Heart right ventricle (tissue), 16 donors: ENCODE results near the gene LAMTOR1. TPM values are rescaled to one million over a fixed set of nuclear protein-coding genes. Genes with fewer than 3 reads are reported as not detected.

Source experiments
- ATAC-seq, 8 donors: fragments of 200-7000 bp; cut with Tn5 transposase; one replicate each; pipeline ENCODE4 v1.9.1; 2020; ENCODE audit warnings: mild to moderate bottlenecking in 8 of 8, moderate library complexity in 8 of 8, moderate number of reproducible peaks in 1 of 8
- DNase-seq, 2 donors: peaks; one replicate each; pipeline ENCODE4 v3.0.0-alpha.2; 2020
- H3K27ac ChIP-seq, 10 donors: fragments of 200-600 bp; sonication (generic) in 2 of 10; one replicate each; pipeline versions ENCODE4 v1.5.0 to v1.8.0; 2020 to 2022; ENCODE audit warnings: mild to moderate bottlenecking in 3 of 10
- H3K27me3 ChIP-seq, 7 donors: fragments of 200-600 bp; one replicate each; pipeline ENCODE4 v1.8.0; 2021 to 2022; ENCODE audit warnings: mild to moderate bottlenecking in 2 of 7
- H3K36me3 ChIP-seq, 9 donors: fragments of 200-600 bp; sonication (generic) in 1 of 9; one replicate each; pipeline versions ENCODE4 v1.5.0 to v1.8.0; 2020 to 2022; ENCODE audit warnings: mild to moderate bottlenecking in 2 of 9
- H3K4me1 ChIP-seq, 9 donors: fragments of 200-600 bp; sonication (generic) in 1 of 9; one replicate each; pipeline versions ENCODE4 v1.5.0 to v1.8.0; 2020 to 2022; ENCODE audit warnings: mild to moderate bottlenecking in 4 of 9
- H3K4me3 ChIP-seq, 10 donors: fragments of 200-600 bp; sonication (generic) in 2 of 10; one replicate each; pipeline versions ENCODE4 v1.5.0 to v1.8.0; 2020 to 2022; ENCODE audit warnings: mild to moderate bottlenecking in 7 of 10, moderate library complexity in 2 of 10
- H3K9me3 ChIP-seq, 11 donors: fragments of 200-600 bp in 10 of 11; sonication (generic) in 2 of 11; one replicate each; pipeline versions ENCODE4 v1.5.0 to v1.8.0; 2013 to 2022; ENCODE audit warnings: mild to moderate bottlenecking in 2 of 11, control low read depth in 1 of 11, moderate library complexity in 1 of 11
- WGBS, 2 donors: extraction: QIAGEN DNeasy Blood & Tissue Kit; methylation state at CpG; one replicate each; pipeline ENCODE4 v1.1.7; 2013; ENCODE audit warnings: inconsistent platforms in 1 of 2; 5-methylcytosine and 5-hydroxymethylcytosine counted together
- intact Hi-C, 10 donors: fragments of 100-400 bp; cut with DNase I; formaldehyde crosslinking; loops; one replicate each; pipeline versions ENCODE4 v1.11.1 to v1.14.2; 2022
- microRNA-seq, 2 donors: library from miRNA; unstranded; fragments of <30 nt; microRNA quantifications; one replicate each; pipeline ENCODE4 v1.2.0, GENCODE V29; 2021
- polyA plus RNA-seq, 2 donors: library from polyadenylated mRNA; stranded (reverse); fragments of 200-250 nt; gene quantifications; one replicate each; pipeline ENCODE4 v1.2.3, GENCODE V29; 2013
- total RNA-seq, 10 donors: library from RNA; stranded (reverse); fragmentation: NEBNext Ultra II Directional in 3 of 10; extraction: Animal tissue kit (Norgen Biotek cat#: 25700) in 3 of 10; gene quantifications; one replicate each; pipeline versions ENCODE4 v1.2.1 to v1.2.4, GENCODE V29; 2021 to 2023
- TF ChIP-seq, protein P1 (sequence below), 9 donors: fragments of 200-600 bp; sonication (generic) in 2 of 9; IDR thresholded peaks; one replicate each; pipeline versions ENCODE4 v1.5.0 to v1.8.0; 2021 to 2022; ENCODE audit warnings: antibody characterized with exemption in 9 of 9, mild to moderate bottlenecking in 5 of 9, moderate library complexity in 1 of 9
- donor health status: Arrhythmogenic right ventricular cardiomyopathy.
- donor health status: ischemic (EF 13 %, LVEDD 7.1; RV severe dilation, severe dysfunction).
- donor health status: healthy with polysubstance abuse.
- donor health status: DM: no; HTN: yes; CAD: no.
- donor health status: DM: no; HTN: no; CAD: no.
- donor health status: ischemic (EF 25% LVEDD 6.9; RV normal size, moderate dysfunction).
- donor health status: ischemic (EF 25% LVEDD 5.7; RV mildly dilated, moderate dysfunction).
- donor health status: healthy.
- donor health status: DM: yes; HTN: yes; CAD: no.
- donor health status: Ischemic cardiomyopathy.
- donor health status: ischemic (EF 35%, LVEDD 5.7; RV mildly dilated, moderate dysfunction).
- donor health status: nonischemic (EF 11% LVEDD 7.7; RV severe dilation, severe dysfunction).
- donor health status: DM: yes; HTN: yes; CAD: no.
- donor health status: PGD.
- donor health status: ischemic (EF 29% LVEDD 5.4; RV normal size, mild dysfunction).
- donor health status: nonischemic (EF 23%, LVEDD 6.1; RV moderate dilation, normal function).

The LAMTOR1 gene
- total and polyA plus RNA-seq, 12 donors, result 58.3 to 158 (median 81.8) TPM

DNA sequence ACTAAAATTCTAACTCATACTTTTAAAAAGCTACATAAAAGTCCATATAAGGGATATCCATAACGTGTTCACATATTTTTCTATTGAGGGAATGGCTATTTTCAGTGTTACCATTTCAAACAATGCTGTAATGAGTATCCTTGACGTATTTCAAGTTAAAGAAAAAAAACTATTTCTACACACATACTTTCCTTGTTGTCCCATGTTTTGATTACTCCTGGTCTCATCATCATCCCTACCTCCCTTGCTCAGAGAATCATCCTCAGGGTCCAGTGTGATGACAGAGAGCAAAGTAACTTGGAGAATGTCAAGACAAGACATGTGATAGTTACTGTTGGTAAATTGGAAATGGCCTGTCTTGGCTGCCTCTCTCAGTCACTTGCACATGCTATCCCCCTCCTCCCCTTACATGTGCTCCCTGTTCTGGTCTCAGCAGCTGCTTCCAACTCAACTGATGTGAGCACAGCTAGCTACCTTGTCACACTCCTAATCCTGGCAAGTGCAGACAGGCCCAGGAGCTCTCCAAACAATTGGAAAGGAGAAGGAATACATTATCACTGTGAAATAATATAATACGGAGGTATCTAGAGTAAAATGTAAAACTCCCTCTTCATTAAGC, 44.6 kb downstream of the LAMTOR1 start:
- H3K36me3 ChIP-seq, result peaks cover 0 to 44% (median 0%) of the 10 kb centered on the region in 9 donors
- peaks cover 0 to 12% (median 4%) of the 10 kb centered on the region in 9 donors for H3K4me1 ChIP-seq
- H3K27me3 ChIP-seq, result no peaks in the 10 kb centered on the region
- 64% methylated on average over 3 of the region's 3 CpGs for WGBS, 2 donors
- DNase-seq, result no peak
- ATAC-seq, result peak in 1 of 8 donors; percentile 67
- H3K27ac ChIP-seq, result no peak overlapping the region
- TF ChIP-seq, protein P1, sequence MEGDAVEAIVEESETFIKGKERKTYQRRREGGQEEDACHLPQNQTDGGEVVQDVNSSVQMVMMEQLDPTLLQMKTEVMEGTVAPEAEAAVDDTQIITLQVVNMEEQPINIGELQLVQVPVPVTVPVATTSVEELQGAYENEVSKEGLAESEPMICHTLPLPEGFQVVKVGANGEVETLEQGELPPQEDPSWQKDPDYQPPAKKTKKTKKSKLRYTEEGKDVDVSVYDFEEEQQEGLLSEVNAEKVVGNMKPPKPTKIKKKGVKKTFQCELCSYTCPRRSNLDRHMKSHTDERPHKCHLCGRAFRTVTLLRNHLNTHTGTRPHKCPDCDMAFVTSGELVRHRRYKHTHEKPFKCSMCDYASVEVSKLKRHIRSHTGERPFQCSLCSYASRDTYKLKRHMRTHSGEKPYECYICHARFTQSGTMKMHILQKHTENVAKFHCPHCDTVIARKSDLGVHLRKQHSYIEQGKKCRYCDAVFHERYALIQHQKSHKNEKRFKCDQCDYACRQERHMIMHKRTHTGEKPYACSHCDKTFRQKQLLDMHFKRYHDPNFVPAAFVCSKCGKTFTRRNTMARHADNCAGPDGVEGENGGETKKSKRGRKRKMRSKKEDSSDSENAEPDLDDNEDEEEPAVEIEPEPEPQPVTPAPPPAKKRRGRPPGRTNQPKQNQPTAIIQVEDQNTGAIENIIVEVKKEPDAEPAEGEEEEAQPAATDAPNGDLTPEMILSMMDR (IDR thresholded peaks at IDR 0.05), result no peak
- intact Hi-C loops, result no loop called here
- H3K4me3 ChIP-seq, result no peak overlapping the region
- no peaks in the 10 kb centered on the region for H3K9me3 ChIP-seq

DNA sequence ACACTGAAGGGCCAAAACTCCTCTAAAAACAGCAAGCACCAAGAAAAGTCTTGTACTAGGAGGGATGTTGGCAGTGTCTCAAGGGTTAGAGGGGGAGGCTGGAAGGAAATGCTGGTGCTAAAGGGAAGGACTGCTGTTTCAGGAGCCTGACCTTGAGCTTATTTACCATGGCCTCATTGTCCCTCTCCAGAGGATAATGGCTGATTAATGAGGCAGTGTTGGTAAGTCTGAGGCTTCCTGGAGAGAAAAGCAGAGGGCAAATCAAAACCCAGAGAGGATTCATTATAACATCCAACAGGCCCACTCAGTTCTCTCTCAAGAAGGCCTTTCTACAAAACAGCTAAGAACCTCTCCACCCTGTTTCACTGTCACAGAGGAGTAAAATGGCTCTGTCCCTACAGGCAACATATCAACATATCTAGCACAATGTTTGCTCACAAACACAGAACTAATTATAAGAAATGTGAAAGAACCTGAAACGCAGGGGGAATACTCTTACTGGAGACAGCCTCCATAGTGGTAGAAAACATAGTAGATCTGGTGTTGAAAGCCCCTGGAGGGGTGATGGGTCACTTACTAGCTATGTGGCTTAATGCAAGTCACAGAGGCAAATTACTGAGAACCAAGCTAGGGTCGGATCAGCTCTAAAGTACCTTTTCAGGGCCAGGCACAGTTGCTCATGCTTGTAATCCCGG, 54.2 kb downstream of the LAMTOR1 start:
- H3K9me3 ChIP-seq, result no peaks in the 10 kb centered on the region
- H3K27ac ChIP-seq, result peak overlapping the region in 8 of 10 donors; percentile 13 to 76 (median 64)
- DNase-seq (peak in 1 of 2 donors; percentile 32), ATAC-seq (peak in 4 of 8 donors; percentile 58 to 64 (median 60))
- intact Hi-C loops, result no loop called here
- peaks cover 0 to 14% (median 10%) of the 10 kb centered on the region in 9 donors for H3K4me1 ChIP-seq
- WGBS, 2 donors, result 82 to 87% methylated on average over 3 of the region's 3 CpGs
- H3K27me3 ChIP-seq, result no peaks in the 10 kb centered on the region
- peaks cover 0 to 62% (median 0%) of the 10 kb centered on the region in 9 donors for H3K36me3 ChIP-seq
- H3K4me3 ChIP-seq, result no peak overlapping the region
- TF ChIP-seq, protein P1 (IDR thresholded peaks at IDR 0.05), result no peak

Small RNA genes lying within 50 kb of the gene (microRNA-seq; reads per million reads assigned to microRNA genes)
- gene MIR3165, result 0 reads per million in 2 donors

Other genes starting within 250 kb of the LAMTOR1 start
- gene DEFB131B, start 224.8 kb downstream of the LAMTOR1 start, total RNA-seq, result not detected
- gene DEFB131B, start 224.8 kb downstream of the LAMTOR1 start, polyA plus RNA-seq, result not detected
- 1 to 10 TPM in 9 of 10 donors, under 1 TPM in 1; 1.00 to 4.4 (median 3.4) TPM for gene XNDC1N, start 174.7 kb downstream of the LAMTOR1 start, total RNA-seq
- gene XNDC1N, start 174.7 kb downstream of the LAMTOR1 start, polyA plus RNA-seq, result 1 to 10 TPM; 1.5 to 4.7 TPM
- gene RNF121, start 174.3 kb downstream of the LAMTOR1 start, total RNA-seq, result 10 to 100 TPM; 16.4 to 24.6 (median 19.2) TPM
- 10 to 100 TPM in 1 of 2 donors, 1 to 10 TPM in 1; 8.3 to 25.7 TPM for gene RNF121, start 174.3 kb downstream of the LAMTOR1 start, polyA plus RNA-seq
- gene IL18BP, start 104.4 kb downstream of the LAMTOR1 start, total RNA-seq, result 100 to 1,000 TPM in 1 of 10 donors, 1 to 10 TPM in 9; 2.0 to 101 (median 4.2) TPM
- 1 to 10 TPM; 5.0 to 6.5 TPM for gene IL18BP, start 104.4 kb downstream of the LAMTOR1 start, polyA plus RNA-seq
- gene NUMA1, start 22.8 kb downstream of the LAMTOR1 start, total RNA-seq, result 100 to 1,000 TPM in 2 of 10 donors, 10 to 100 TPM in 8; 60.8 to 117 (median 83.4) TPM
- gene NUMA1, start 22.8 kb downstream of the LAMTOR1 start, polyA plus RNA-seq, result 100 to 1,000 TPM in 1 of 2 donors, 10 to 100 TPM in 1; 54.1 to 159 TPM
- gene LRRC51, start 22.4 kb downstream of the LAMTOR1 start, total RNA-seq, result 1 to 10 TPM; 2.3 to 9.1 (median 4.7) TPM
- gene LRRC51, start 22.4 kb downstream of the LAMTOR1 start, polyA plus RNA-seq, result 1 to 10 TPM; 2.5 to 2.8 TPM
- gene TOMT, start 2.6 kb upstream of the LAMTOR1 start, total RNA-seq, result under 1 TPM in 1 of 10 donors, not detected in 9; 0.21 TPM
- gene TOMT, start 2.6 kb upstream of the LAMTOR1 start, polyA plus RNA-seq, result not detected
- 10 to 100 TPM; 31.8 to 58.3 (median 46.8) TPM for gene ANAPC15, start 9.4 kb upstream of the LAMTOR1 start, total RNA-seq
- gene ANAPC15, start 9.4 kb upstream of the LAMTOR1 start, polyA plus RNA-seq, result 100 to 1,000 TPM in 1 of 2 donors, 10 to 100 TPM in 1; 43.8 to 104 TPM
- gene FOLR3, start 32.4 kb upstream of the LAMTOR1 start, total RNA-seq, result 1 to 10 TPM in 1 of 10 donors, under 1 TPM in 2, not detected in 7; 0.59 to 1.1 (median 0.67) TPM
- gene FOLR3, start 32.4 kb upstream of the LAMTOR1 start, polyA plus RNA-seq, result under 1 TPM in 1 of 2 donors, not detected in 1; 0.23 TPM
- gene FOLR1, start 88.8 kb upstream of the LAMTOR1 start, total RNA-seq, result 1 to 10 TPM in 2 of 10 donors, under 1 TPM in 5, not detected in 3; 0.23 to 1.4 (median 0.59) TPM
- under 1 TPM; 0.16 to 0.37 TPM for gene FOLR1, start 88.8 kb upstream of the LAMTOR1 start, polyA plus RNA-seq
- 10 to 100 TPM in 7 of 10 donors, 1 to 10 TPM in 3; 7.5 to 84.4 (median 10.8) TPM for gene FOLR2, start 113.5 kb upstream of the LAMTOR1 start, total RNA-seq
- 10 to 100 TPM in 1 of 2 donors, 1 to 10 TPM in 1; 6.8 to 10.8 TPM for gene FOLR2, start 113.5 kb upstream of the LAMTOR1 start, polyA plus RNA-seq
- gene INPPL1, start 121.5 kb upstream of the LAMTOR1 start, total RNA-seq, result 100 to 1,000 TPM in 9 of 10 donors, 10 to 100 TPM in 1; 97.7 to 146 (median 107) TPM
- gene INPPL1, start 121.5 kb upstream of the LAMTOR1 start, polyA plus RNA-seq, result 100 to 1,000 TPM in 1 of 2 donors, 10 to 100 TPM in 1; 50.1 to 141 TPM
- gene PHOX2A, start 140.9 kb upstream of the LAMTOR1 start, total RNA-seq, result not detected
- gene PHOX2A, start 140.9 kb upstream of the LAMTOR1 start, polyA plus RNA-seq, result not detected